ENCODE results near the gene MUC5B.
"Not testable (repeated sequence)": the region's sequence is repeated elsewhere in the genome, so short reads cannot be mapped to it uniquely, and the experiment has no call there.

The MUC5B gene

DNA sequence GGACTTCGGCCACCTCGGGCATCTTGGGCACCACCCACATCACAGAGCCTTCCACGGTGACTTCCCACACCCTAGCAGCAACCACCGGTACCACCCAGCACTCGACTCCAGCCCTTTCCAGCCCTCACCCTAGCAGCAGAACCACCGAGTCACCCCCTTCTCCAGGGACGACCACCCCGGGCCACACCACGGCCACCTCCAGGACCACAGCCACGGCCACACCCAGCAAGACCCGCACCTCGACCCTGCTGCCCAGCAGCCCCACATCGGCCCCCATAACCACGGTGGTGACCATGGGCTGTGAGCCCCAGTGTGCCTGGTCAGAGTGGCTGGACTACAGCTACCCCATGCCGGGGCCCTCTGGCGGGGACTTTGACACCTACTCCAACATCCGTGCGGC, 20.7 kb downstream of the MUC5B start:
- not testable (repeated sequence) for DNase-seq (ENCODE audit: low spot score); FAIRE-seq

- not testable (repeated sequence) for DNase-seq (ENCODE audit: low spot score); FAIRE-seq
Observed at GRCh38 chr11:1244557-1244956, 21.7 kb downstream of the MUC5B start.

DNA sequence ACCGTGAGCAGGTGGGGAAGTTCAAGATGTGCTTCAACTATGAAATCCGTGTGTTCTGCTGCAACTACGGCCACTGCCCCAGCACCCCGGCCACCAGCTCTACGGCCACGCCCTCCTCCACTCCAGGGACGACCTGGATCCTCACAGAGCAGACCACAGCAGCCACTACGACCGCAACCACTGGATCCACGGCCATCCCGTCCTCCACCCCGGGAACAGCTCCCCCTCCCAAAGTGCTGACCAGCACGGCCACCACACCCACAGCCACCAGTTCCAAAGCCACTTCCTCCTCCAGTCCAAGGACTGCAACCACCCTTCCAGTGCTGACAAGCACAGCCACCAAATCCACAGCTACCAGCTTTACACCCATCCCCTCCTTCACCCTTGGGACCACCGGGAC, 22.9 kb downstream of the MUC5B start:
- DNase-seq (ENCODE audit: low spot score); FAIRE-seq: not testable (repeated sequence)

- FAIRE-seq = not testable (repeated sequence)
Observed at GRCh38 chr11:1246301-1246700, 23.4 kb downstream of the MUC5B start.

DNA sequence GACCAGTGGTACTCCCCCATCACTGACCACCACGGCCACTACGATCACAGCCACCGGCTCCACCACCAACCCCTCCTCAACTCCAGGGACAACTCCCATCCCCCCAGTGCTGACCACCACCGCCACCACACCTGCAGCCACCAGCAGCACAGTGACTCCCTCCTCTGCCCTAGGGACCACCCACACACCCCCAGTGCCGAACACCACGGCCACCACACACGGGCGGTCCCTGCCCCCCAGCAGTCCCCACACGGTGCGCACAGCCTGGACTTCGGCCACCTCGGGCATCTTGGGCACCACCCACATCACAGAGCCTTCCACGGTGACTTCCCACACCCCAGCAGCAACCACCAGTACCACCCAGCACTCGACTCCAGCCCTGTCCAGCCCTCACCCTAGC, 24.2 kb downstream of the MUC5B start:
- not testable (repeated sequence) for DNase-seq (ENCODE audit: low spot score); FAIRE-seq

More at GRCh38 chr11:1246301-1246700, 23.4 kb downstream of the MUC5B start:
- not testable (repeated sequence) for DNase-seq (ENCODE audit: low spot score)

GRCh38 chr11:1248951-1249350, 26.1 kb downstream of the MUC5B start:
- not testable (repeated sequence) for DNase-seq (ENCODE audit: low spot score); FAIRE-seq

DNA sequence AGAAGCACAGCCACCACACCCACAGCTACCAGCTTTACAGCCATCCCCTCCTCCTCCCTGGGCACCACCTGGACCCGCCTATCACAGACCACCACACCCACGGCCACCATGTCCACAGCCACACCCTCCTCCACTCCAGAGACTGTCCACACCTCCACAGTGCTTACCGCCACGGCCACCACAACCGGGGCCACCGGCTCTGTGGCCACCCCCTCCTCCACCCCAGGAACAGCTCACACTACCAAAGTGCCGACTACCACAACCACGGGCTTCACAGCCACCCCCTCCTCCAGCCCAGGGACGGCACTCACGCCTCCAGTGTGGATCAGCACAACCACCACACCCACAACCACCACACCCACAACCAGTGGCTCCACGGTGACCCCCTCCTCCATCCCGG, 27.5 kb downstream of the MUC5B start:
- DNase-seq (ENCODE audit: low spot score); FAIRE-seq: not testable (repeated sequence)

- FAIRE-seq = no peak
- no peak for DNase-seq (ENCODE audit: low spot score)
Observed at GRCh38 chr11:1251236-1251770, 28.4 kb downstream of the MUC5B start.

GRCh38 chr11:1252371-1253102, 29.7 kb downstream of the MUC5B start:
- FAIRE-seq = no peak
- no peak for DNase-seq (ENCODE audit: low spot score)

DNA sequence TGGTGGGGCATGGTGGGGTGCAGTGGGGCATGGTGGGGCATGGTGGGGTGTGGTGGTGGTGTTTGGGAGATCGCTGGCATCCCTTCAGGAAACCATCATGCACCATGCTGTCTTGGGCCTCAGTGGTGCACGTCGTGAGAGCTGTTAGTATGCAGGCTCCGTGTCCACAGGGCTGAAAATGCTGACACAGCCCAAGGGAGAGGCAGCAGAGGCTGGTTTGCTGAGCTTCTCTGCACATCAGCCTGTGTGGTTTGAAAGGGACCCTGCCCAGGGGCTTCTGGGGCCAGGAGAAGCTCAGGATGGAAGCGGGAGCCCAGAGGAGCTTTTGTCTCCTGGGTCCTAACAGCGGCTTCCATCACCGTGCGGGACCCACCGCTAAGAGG, 30.2 kb downstream of the MUC5B start:
- DNase-seq (ENCODE audit: low spot score) (no peak), FAIRE-seq (no peak)

GRCh38 chr11:1254086-1254648, 31.3 kb downstream of the MUC5B start:
- no peak for FAIRE-seq
- DNase-seq (ENCODE audit: low spot score) = no peak

- no peak for DNase-seq (ENCODE audit: low spot score)
- no peak for FAIRE-seq
Observed at GRCh38 chr11:1254733-1255132, 31.9 kb downstream of the MUC5B start.

DNA sequence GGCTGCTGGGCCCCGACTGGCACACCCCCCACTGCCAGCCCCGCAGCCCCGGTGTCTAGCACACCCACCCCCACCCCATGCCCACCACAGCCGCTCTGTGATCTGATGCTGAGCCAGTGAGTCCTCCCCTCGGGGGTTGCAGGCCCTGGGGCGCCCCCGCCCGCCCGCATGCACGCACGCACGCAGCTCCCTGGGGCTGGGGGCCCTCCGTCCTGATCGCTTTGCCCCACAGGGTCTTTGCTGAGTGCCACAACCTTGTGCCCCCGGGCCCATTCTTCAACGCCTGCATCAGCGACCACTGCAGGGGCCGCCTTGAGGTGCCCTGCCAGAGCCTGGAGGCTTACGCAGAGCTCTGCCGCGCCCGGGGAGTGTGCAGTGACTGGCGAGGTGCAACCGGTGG, 32.3 kb downstream of the MUC5B start:
- FAIRE-seq (no peak), DNase-seq (ENCODE audit: low spot score) (no peak)

GRCh38 chr11:1256257-1257045, 33.6 kb downstream of the MUC5B start:
- FAIRE-seq = no peak
- DNase-seq (ENCODE audit: low spot score) = no peak

GRCh38 chr11:1257366-1257765, 34.5 kb downstream of the MUC5B start:
- FAIRE-seq (no peak), DNase-seq (ENCODE audit: low spot score) (no peak)

GRCh38 chr11:1257916-1258315, 35.0 kb downstream of the MUC5B start:
- DNase-seq (ENCODE audit: low spot score) = no peak
- no peak for FAIRE-seq

GRCh38 chr11:1258401-1259075, 35.7 kb downstream of the MUC5B start:
- DNase-seq (ENCODE audit: low spot score) = no peak
- FAIRE-seq = no peak

DNA sequence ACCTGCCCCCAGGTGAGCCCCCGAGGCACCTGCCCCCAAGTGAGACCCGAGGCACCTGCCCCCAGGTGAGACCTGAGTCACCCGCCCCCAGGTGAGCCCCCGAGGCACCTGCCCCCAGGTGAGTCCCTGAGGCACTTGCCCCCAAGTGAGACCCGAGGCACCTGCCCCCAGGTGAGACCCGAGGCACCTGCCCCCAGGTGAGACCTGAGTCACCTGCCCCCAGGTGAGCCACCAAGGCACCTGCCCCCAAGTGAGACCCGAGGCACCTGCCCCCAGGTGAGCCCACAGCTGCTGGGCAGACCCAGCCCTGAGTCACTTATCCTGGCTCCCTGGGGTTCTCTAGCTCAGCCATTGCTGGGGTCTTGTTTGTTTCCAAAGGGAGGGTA, 36.2 kb downstream of the MUC5B start:
- no peak for DNase-seq (ENCODE audit: low spot score)
- FAIRE-seq = no peak

DNA sequence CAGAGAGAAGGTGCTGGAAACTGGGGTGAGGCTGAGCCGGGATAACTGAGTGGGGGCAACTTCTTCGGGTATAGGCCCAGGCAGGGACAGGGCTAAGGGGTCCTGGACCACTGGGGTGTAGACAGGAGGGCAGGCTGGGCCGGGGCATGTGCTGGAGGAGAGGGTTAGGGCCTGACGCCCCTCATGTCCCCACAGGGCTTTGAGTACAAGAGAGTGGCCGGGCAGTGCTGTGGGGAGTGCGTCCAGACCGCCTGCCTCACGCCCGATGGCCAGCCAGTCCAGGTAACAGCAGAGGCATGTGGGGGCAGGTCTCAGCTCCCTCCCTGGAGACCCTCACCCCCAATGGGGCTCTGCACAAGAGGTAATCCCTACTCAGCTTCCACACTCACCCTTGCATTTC, 36.7 kb downstream of the MUC5B start:
- FAIRE-seq = no peak

DNA sequence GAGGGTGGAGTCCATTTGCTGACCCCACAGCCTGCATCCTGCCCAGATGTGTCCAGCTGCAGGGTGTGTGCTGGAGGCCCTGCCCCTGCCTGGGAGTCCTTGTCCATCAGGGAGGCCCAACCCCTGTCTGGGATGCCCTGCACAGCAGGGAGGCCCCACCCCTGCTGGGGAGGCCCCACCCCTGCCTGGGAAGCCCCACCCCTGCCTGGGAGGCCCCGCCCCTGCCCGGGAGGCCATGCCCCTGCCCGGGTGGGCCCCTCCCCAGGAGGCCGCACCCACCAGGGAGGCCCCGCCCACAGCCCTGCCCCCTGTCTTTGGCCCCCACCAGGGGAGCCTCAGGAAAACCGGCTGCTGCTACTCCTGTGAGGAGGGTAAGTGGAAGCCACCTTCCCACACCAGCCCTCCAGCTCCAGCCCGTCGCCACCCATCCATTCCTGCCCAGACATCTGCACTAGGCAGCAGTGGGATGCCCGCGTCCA, 37.2 kb downstream of the MUC5B start:
- DNase-seq (ENCODE audit: low spot score) (no peak), FAIRE-seq (no peak)

More for the DNA sequence above, 36.7 kb downstream of the MUC5B start:
- DNase-seq (ENCODE audit: low spot score) = no peak

- FAIRE-seq = no peak
Observed at GRCh38 chr11:1260620-1261019, 37.8 kb downstream of the MUC5B start.

More at GRCh38 chr11:1260620-1261019, 37.8 kb downstream of the MUC5B start:
- no peak for DNase-seq (ENCODE audit: low spot score)

All from urothelium cell line (cell line).